ENCODE results near the gene HSF4. TPM values are rescaled to one million over a fixed set of nuclear protein-coding genes. Genes with fewer than 3 reads are reported as not detected.

Gene HSF4
- total RNA-seq, 2 experiments from 2014 or later = 8.1 to 17.0 TPM

DNA sequence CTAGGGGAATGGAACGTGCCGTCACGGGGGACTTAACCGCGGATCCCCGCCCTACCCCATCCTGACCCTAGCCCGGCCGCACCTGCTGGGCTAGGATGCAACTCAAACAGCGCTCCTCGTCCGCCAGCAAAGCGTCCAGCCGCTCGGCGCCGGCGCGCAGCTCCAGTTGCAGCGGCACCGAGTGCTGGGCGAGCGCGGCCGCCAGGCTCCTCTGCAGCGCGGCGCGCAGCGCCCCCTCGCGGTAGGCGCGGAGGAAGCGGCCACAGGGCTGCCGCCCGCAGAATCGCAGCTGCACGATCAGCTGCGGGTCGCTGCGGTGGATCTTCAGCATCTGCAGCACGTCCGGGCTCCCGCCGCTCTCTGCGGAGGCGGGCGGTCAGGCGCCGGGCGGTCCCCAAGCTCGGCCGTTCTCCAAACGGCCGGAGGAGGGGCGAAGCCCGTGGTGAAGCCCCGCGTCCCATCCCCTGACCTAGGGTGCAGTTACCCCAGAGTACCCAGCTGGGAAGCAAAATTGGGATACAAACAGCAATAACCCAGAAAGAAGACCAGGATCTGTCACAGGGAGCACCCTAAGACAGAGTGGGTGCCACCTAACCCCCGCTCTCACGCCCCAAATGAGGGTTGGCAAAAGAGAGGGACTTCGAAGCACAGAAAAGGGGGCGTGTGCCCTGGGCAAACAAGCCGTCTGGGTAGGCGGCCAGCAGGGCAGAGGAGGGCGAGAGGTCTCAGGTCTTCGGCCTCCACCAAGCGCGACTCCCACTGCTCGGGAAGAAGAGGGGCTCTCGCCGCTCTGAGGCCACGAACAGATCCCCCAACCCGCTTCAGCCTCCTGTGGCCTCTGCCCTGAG, 9.0 kb upstream of the HSF4 start:
- Histone ChIP-seq H3K4me3 (ENCODE audit: low read depth, low read length, poor library complexity, severe bottlenecking) (no peak overlapping the region), H3K9me2 (ENCODE audit: insufficient read depth, low read length) (no peaks in the 10 kb centered on the region), H3K4me1 (ENCODE audit: insufficient read depth, low read length, poor library complexity, severe bottlenecking) (peaks cover 19% of the 10 kb centered on the region), H3K36me3 (ENCODE audit: insufficient read depth, low read length) (no peaks in the 10 kb centered on the region), H3K27ac (ENCODE audit: low read depth, low read length, poor library complexity, severe bottlenecking) (no peak overlapping the region), H3K9me3 (ENCODE audit: low read length) (no peaks in the 10 kb centered on the region), H3K79me2 (ENCODE audit: insufficient read depth, low read depth, low read length) (no peaks in the 10 kb centered on the region), H4K20me1 (ENCODE audit: insufficient read depth, low read length) (no peaks in the 10 kb centered on the region), H3K4me2 (ENCODE audit: low read length) (peak overlapping the region; percentile 40; the same call in 1 of the 2 replicates), H2AFZ (ENCODE audit: low read length) (no peak overlapping the region)
- DNase-seq (ENCODE audit: low spot score) = peak; percentile 80
- BruUV-seq (replicated peaks) = no TSS peak
- ChIA-PET CTCF (ENCODE audit: unreplicated experiment) (interaction anchor here (1.1 kb wide), 1 partner anchor 55 kb away, joined by 3 read pairs; no protein-coding TSS in a partner anchor), POLR2A (interaction anchor here (0.5 to 0.7 kb wide), 5 partner anchors 37 to 137 kb away, joined by 3 to 5 read pairs (median 3); no protein-coding TSS in a partner anchor)
- no peak for TF ChIP-seq EZH2phosphoT487 (IDR thresholded peaks at IDR 0.05; ENCODE audit: borderline replicate concordance, low read depth, low read length)
- TF ChIP-seq, protein P1, sequence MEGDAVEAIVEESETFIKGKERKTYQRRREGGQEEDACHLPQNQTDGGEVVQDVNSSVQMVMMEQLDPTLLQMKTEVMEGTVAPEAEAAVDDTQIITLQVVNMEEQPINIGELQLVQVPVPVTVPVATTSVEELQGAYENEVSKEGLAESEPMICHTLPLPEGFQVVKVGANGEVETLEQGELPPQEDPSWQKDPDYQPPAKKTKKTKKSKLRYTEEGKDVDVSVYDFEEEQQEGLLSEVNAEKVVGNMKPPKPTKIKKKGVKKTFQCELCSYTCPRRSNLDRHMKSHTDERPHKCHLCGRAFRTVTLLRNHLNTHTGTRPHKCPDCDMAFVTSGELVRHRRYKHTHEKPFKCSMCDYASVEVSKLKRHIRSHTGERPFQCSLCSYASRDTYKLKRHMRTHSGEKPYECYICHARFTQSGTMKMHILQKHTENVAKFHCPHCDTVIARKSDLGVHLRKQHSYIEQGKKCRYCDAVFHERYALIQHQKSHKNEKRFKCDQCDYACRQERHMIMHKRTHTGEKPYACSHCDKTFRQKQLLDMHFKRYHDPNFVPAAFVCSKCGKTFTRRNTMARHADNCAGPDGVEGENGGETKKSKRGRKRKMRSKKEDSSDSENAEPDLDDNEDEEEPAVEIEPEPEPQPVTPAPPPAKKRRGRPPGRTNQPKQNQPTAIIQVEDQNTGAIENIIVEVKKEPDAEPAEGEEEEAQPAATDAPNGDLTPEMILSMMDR (conservative IDR thresholded peaks at IDR 0.05; ENCODE audit: low read length) = peak; percentile 90
- intact Hi-C loops (cut with micrococcal nuclease; ENCODE audit: unreplicated experiment) = loop anchor here (1.0 to 2.0 kb wide), 3 partner anchors 137 to 201 kb away; no protein-coding TSS in a partner anchor

DNA sequence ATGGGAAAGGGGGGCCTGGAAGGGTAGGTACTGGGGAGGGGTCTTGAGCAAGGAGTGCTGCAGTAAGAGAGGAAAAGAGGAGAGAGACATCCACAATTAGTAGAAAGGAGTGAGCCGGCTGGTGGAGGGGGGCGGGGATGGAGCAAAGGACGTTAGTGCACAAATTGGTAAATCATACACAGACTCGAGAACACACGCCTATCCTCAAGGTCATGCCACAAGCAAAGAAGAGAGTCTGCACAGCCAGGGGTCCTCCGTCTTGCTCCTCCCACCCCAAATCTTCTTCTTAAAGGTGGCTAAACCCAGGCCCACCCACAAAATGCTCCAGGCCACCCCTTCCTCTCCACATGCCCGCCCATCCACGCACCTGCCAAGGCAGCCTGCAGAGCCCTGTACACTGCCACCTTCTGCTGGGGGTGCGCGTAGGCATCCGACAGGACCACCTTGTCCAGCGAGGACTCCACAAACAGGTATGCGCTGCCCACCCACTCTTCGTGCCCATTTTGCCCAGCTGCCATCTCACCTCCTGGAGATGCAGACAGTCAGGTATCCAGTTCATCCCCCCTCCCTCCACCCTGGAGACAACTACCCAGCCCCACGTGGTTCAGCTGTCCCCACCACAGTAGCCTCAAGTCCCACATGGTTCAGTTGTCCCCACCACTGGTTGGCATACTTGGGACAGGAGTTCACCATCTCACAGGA, 8.3 kb upstream of the HSF4 start:
- no peaks in the 10 kb centered on the region for H3K9me3 ChIP-seq (ENCODE audit: low read length)
- no peak overlapping the region for H3K4me2 ChIP-seq (ENCODE audit: low read length)
- intact Hi-C loops (cut with micrococcal nuclease; ENCODE audit: unreplicated experiment) = no loop called here
- H3K79me2 ChIP-seq (ENCODE audit: insufficient read depth, low read depth, low read length) = no peaks in the 10 kb centered on the region
- TF ChIP-seq, protein P1 (conservative IDR thresholded peaks at IDR 0.05; ENCODE audit: low read length) = peak; percentile 42
- no peak for TF ChIP-seq EZH2phosphoT487 (IDR thresholded peaks at IDR 0.05; ENCODE audit: borderline replicate concordance, low read depth, low read length)
- peaks cover 21% of the 10 kb centered on the region for H3K4me1 ChIP-seq (ENCODE audit: insufficient read depth, low read length, poor library complexity, severe bottlenecking)
- ChIA-PET POLR2A (interaction anchor here (0.5 kb wide), 1 partner anchor 45 kb away, joined by 3 read pairs; no protein-coding TSS in a partner anchor), CTCF (ENCODE audit: unreplicated experiment) (interaction anchor here (0.5 kb wide), 1 partner anchor 212 kb away, joined by 4 read pairs; no protein-coding TSS in a partner anchor)
- H2AFZ ChIP-seq (ENCODE audit: low read length) = no peak overlapping the region
- H3K36me3 ChIP-seq (ENCODE audit: insufficient read depth, low read length) = no peaks in the 10 kb centered on the region
- H3K9me2 ChIP-seq (ENCODE audit: insufficient read depth, low read length) = no peaks in the 10 kb centered on the region
- no peak overlapping the region for H3K27ac ChIP-seq (ENCODE audit: low read depth, low read length, poor library complexity, severe bottlenecking)
- no peak for DNase-seq (ENCODE audit: low spot score)
- H3K4me3 ChIP-seq (ENCODE audit: low read depth, low read length, poor library complexity, severe bottlenecking) = no peak overlapping the region
- H4K20me1 ChIP-seq (ENCODE audit: insufficient read depth, low read length) = no peaks in the 10 kb centered on the region
- BruUV-seq (replicated peaks) = no TSS peak
